A549 (cell line): ENCODE results near the gene TUSC2. TPM values are rescaled to one million over a fixed set of nuclear protein-coding genes. Genes with fewer than 3 reads are reported as not detected.
A peak's percentile ranks its signal among the peaks of the same experiment; 100 is the strongest.

Experiments
- BCL3 ChIP-seq: fragments of >200 bp; sonication (Bioruptor Twin); formaldehyde crosslinking; IDR thresholded peaks from 3 replicates; pipeline ENCODE4 v1.6.1; 2016
- BHLHE40 ChIP-seq: IDR thresholded peaks from 2 replicates; pipeline ENCODE4 v1.6.1; 2012; ENCODE audit warnings: low read depth, low read length, inconsistent platforms
- CBX2 ChIP-seq: fragments of 200-600 bp; sonication (generic); IDR thresholded peaks from 2 replicates; pipeline ENCODE4 v1.6.1; 2016; ENCODE audit warnings: low read depth, mild to moderate bottlenecking, borderline replicate concordance
- CBX8 ChIP-seq: fragments of 200-600 bp; sonication (generic); IDR thresholded peaks from 2 replicates; pipeline ENCODE4 v1.6.1; 2016
- CEBPB ChIP-seq, 2 experiments: fragments of >200 bp in 1 of 2; sonication (Bioruptor Twin) in 1 of 2; formaldehyde crosslinking in 1 of 2; IDR thresholded peaks; 2 replicates each; pipeline ENCODE4 v1.6.1; 2012 to 2016
- CHD4 ChIP-seq: fragments of 200-600 bp; sonication (generic); IDR thresholded peaks from 2 replicates; pipeline ENCODE4 v1.6.1; 2016; ENCODE audit warnings: antibody characterized with exemption, mild to moderate bottlenecking, borderline replicate concordance
- CTCF ChIP-seq: fragments of >200 bp; sonication (Bioruptor Twin); formaldehyde crosslinking; IDR thresholded peaks from 3 replicates; pipeline ENCODE4 v1.5.1; 2016
- E2F6 ChIP-seq: IDR thresholded peaks from 2 replicates; pipeline ENCODE4 v1.6.1; 2012; ENCODE audit warnings: low read depth, borderline replicate concordance
- EHMT2 ChIP-seq: fragments of 200-600 bp; sonication (generic); IDR thresholded peaks from 2 replicates; pipeline ENCODE4 v1.6.1; 2016; ENCODE audit warnings: antibody characterized with exemption, low read depth, mild to moderate bottlenecking, moderate library complexity
- ELK1 ChIP-seq: fragments of 150-350 bp; IDR thresholded peaks from 2 replicates; pipeline ENCODE4 v1.6.1; 2014; ENCODE audit warnings: low read depth, mild to moderate bottlenecking, low read length
- FOXS1 ChIP-seq: fragments of 250-450 bp; sonication (Bioruptor Pico); IDR thresholded peaks from 2 replicates; pipeline ENCODE4 v1.5.0; 2020; ENCODE audit warnings: mild to moderate bottlenecking, moderate library complexity
- GATA3 ChIP-seq: IDR thresholded peaks from 2 replicates; pipeline ENCODE4 v1.6.1; 2012; ENCODE audit warnings: borderline replicate concordance
- HEYL ChIP-seq: fragments of 250-450 bp; sonication (Bioruptor Pico); IDR thresholded peaks from 2 replicates; pipeline ENCODE4 v1.8.0; 2021; ENCODE audit warnings: mild to moderate bottlenecking, moderate library complexity
- HMGXB4 ChIP-seq: fragments of 250-450 bp; sonication (Bioruptor Pico); IDR thresholded peaks from 2 replicates; pipeline ENCODE4 v1.5.0; 2021; ENCODE audit warnings: mild to moderate bottlenecking, moderate library complexity, borderline replicate concordance
- JUN ChIP-seq, 2 experiments: fragments of >200 bp; sonication (Bioruptor Twin); formaldehyde crosslinking; IDR thresholded peaks; 2 replicates in 1 of 2; 3 replicates in 1 of 2; pipeline ENCODE4 v1.6.1; 2016 to 2017
- JUNB ChIP-seq: fragments of >200 bp; sonication (Bioruptor Twin); formaldehyde crosslinking; IDR thresholded peaks from 2 replicates; pipeline ENCODE4 v1.6.1; 2016
- MAX ChIP-seq: IDR thresholded peaks from 2 replicates; pipeline ENCODE4 v1.6.1; 2012
- MAZ ChIP-seq: fragments of 150-350 bp; IDR thresholded peaks from 2 replicates; pipeline ENCODE4 v1.6.1; 2014; ENCODE audit warnings: antibody characterized with exemption, low read depth, low read length, borderline replicate concordance
- NR3C1 ChIP-seq: fragments of >200 bp; sonication (Bioruptor Twin); formaldehyde crosslinking; IDR thresholded peaks from 3 replicates; pipeline ENCODE4 v1.6.1; 2017
- POLR2AphosphoS2 ChIP-seq: conservative IDR thresholded peaks from 2 replicates; pipeline ENCODE4 v1.6.1; 2012; ENCODE audit warnings: low read length, improper control_type of control experiment, inconsistent platforms
- RAD21 ChIP-seq, 2 experiments: fragments of >200 bp in 1 of 2; sonication (Bioruptor Twin) in 1 of 2; formaldehyde crosslinking in 1 of 2; IDR thresholded peaks in 1 of 2; conservative IDR thresholded peaks in 1 of 2; 2 replicates in 1 of 2; 3 replicates in 1 of 2; pipeline ENCODE4 v1.6.1; 2012 to 2018; ENCODE audit warnings: inconsistent platforms in 1 of 2
- RARB ChIP-seq: fragments of 250-450 bp; sonication (Bioruptor Pico); IDR thresholded peaks from 2 replicates; pipeline ENCODE4 v1.8.0; 2021; ENCODE audit warnings: mild to moderate bottlenecking, moderate library complexity
- TFCP2L1 ChIP-seq: fragments of 250-450 bp; sonication (Bioruptor Pico); IDR thresholded peaks from 2 replicates; pipeline ENCODE4 v1.5.0; 2021; ENCODE audit warnings: mild to moderate bottlenecking
- ZSCAN20 ChIP-seq: fragments of 250-450 bp; sonication (Bioruptor Pico); IDR thresholded peaks from 2 replicates; pipeline ENCODE4 v1.8.0; 2022; ENCODE audit warnings: mild to moderate bottlenecking, moderate library complexity
- polyA plus RNA-seq, 4 experiments: library from polyadenylated mRNA; depleted of rRNA in 3 of 4; stranded (reverse); fragments of >200 nt; fragmentation: RNase III in 1 of 4; extraction: RNeasy Plus Mini Kit Qiagen cat#74134 plus additional on column Dnase treatment in 1 of 4; gene quantifications; 2 replicates in 3 of 4; 3 replicates in 1 of 4; pipeline ENCODE4 v1.2.3, GENCODE V29; 2011 to 2017

The TUSC2 gene
- polyA plus RNA-seq, 2 of the 4 experiments (the other 2 are of a cell fraction), result 18.2 to 23.5 TPM

- TF ChIP-seq CBX8, result no peak
- TF ChIP-seq FOXS1 (CRISPR knock-in tag), result no peak
- no peak for TF ChIP-seq CBX2
- TF ChIP-seq BHLHE40, result no peak
- TF ChIP-seq CEBPB (IDR thresholded peaks at IDR 0.05), result no peak
- no peak; the same call in 1 of the 2 replicates for TF ChIP-seq E2F6
- TF ChIP-seq EHMT2, result no peak
- TF ChIP-seq HMGXB4, result no peak
- TF ChIP-seq POLR2AphosphoS2, result no peak
- TF ChIP-seq RAD21 (conservative IDR thresholded peaks at IDR 0.05 in 1 of 2, IDR thresholded peaks at IDR 0.05 in 1 of 2), result no peak
- no peak for TF ChIP-seq HEYL (CRISPR knock-in tag)
- TF ChIP-seq MAZ, result no peak
- peak; percentile 11; the same call in 1 of the 2 replicates for TF ChIP-seq GATA3
- peak; percentile 38 for TF ChIP-seq MAX
- TF ChIP-seq JUNB, result no peak
- peak in 1 of 2 experiments; percentile 73; a peak in 3 of 5 replicates for TF ChIP-seq JUN (IDR thresholded peaks at IDR 0.05)
- no peak for TF ChIP-seq CHD4
- no peak for TF ChIP-seq ELK1
- TF ChIP-seq ZSCAN20 (CRISPR knock-in tag), result no peak
- no peak for TF ChIP-seq CTCF
- TF ChIP-seq RARB (CRISPR knock-in tag), result no peak
- no peak for TF ChIP-seq TFCP2L1
- TF ChIP-seq NR3C1, result no peak
- peak; percentile 57; the same call in 1 of the 3 replicates for TF ChIP-seq BCL3
Measured at GRCh38 chr3:50292159-50293078, 35.6 kb downstream of the TUSC2 start, which contains the start of gene IFRD2 (continued).
